ENCODE results near the gene LOXL4.

Gene LOXL4

DNA sequence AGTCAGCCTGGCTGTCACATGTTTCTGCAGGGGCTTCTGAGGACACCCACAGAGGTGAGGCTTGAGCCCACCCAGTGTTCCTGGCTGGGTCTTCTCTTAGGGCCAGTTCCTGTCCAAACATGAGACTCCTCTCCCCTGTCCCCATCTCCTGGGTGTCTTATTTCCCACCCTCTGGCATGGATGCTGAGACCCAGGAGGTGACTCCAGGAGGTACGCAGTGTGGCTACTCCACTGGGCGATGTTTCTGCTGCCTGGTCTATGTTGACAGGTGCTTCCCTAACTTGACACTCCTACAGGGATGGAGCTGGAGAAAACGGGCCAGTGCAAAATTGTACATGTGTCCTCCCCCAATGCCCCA, 26.3 kb upstream of the LOXL4 start:
- no peak for DNase-seq

DNA sequence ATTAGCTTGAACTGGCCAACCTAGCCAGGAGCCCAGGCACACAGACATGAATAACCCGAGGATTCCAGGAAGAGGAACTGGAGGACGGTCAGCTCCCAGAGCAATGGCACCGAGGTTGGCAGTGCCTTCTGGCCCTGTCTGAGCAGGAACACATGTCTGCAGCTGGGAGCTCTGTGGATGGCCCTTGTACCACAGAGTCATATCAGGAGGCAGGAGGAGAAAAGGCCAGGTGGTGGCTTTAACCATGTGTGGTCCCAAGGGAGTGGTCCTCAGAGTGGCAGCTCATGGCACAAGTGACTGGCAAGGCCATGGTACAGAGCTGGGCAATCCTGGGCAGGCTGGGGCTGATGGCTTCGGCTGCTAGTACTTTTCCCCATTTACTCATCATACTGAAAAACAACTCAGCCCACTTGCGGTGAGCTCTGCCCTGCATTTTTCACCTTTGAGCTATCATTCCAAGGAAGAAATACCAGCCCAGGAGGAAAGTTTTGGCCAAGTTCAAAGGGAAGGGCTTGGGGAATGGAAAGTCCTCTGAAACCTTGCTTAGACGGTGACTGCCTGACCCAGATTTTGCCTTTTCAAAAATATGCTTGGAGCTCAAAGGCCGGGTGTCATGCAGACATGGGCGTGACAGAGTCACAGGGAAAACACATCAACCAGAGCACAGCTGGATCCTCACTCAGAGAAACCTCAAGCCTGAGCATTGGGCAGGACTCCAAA, 25.7 kb upstream of the LOXL4 start:
- no peak for DNase-seq

DNA sequence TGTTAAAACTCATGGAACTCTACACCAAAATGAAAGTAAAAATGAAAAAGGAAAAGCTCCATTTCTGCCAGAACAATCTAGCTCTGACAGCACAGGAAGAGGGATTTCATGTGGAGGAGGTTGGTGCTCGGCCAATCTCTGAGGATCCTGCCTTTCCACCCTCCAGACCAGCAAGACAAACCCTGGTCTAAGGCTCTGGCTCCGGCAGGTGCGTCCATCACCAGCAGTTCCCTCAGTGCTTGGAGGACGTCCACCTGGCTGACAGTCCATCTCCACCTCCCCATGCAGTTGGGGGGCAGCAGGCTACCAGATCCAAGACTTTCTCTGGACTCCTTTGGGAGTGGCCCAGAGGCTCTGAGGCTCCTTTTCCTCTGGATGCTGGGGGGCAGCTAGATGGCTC, 25.0 kb upstream of the LOXL4 start:
- DNase-seq, result no peak

DNA sequence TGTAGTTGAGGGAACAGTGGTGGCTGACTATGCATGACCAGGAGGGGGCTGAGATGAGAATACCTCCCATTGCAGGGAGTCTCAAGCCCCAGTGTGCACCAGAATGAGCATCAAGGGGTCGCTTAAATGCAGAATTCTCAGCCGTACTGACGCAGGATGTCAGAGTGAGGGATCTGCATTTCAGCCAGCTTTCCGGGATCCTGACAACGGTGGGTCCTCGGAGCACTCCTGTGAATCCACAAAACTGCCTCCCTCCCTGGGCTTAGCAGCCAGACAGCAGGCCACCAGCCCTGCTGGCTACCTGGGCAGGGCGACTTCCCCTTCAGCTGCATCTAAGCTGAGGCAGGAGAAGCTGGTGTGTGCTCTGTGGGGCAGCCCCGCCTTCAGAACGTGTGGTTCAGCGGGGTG, 21.8 kb upstream of the LOXL4 start:
- no peak for DNase-seq

DNA sequence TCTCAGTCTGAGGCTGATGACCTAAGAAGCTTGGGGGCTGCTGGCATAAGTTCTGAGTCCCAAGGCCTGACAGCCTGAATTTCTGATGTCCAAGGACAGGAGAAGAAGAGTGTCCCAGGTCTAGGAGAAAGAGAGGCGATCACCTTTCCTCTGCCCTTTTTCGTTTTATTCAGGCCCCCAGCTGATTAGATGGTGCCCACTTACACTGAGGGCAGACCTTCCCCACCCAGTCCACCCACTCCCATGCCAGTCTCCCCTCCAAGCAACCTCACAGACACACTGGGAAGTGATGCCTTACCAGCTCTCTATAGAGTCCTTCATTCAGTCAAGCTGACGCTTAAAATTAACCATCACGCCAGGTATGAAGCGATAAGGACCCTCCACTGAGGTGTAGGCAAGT, 19.3 kb upstream of the LOXL4 start:
- DNase-seq, result no peak

DNA sequence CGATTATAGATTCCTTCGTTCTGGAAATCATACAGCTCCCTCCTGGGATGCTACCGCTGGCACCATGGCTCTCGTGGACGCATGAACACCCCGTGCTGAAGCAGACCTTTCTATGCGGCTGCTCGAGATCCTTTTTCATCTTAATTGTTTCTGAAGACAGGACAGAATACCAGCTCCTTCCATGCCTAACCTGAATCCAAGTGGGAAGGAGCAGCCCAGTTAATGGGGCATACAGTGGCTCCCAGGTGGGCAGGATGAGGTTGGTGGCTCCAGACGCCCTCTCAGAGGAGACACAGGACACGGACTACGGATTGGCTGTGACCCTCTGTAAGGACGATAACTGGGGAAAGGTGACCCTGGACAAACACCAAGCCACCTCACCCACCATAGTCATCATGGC, 18.4 kb upstream of the LOXL4 start:
- no peak for DNase-seq

DNA sequence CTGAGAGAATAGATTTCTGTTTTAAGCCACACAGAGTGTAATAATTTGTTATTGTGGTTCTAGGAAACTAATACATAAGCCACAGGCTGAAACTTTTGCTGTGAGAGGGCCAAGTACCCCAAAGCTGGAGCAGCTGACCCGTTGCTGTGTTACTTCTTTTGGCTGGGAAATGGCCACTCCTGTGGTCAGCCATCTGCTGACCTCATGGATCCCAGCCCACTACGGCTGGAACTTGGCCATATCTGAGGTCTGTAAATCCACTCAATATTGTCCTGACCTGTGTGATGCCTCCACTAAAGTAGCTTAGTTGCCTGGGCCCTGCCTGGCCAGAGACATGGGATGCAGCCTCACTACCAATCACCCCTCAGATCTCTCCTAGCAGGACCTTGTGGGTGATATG, 17.4 kb upstream of the LOXL4 start:
- DNase-seq, result no peak

DNA sequence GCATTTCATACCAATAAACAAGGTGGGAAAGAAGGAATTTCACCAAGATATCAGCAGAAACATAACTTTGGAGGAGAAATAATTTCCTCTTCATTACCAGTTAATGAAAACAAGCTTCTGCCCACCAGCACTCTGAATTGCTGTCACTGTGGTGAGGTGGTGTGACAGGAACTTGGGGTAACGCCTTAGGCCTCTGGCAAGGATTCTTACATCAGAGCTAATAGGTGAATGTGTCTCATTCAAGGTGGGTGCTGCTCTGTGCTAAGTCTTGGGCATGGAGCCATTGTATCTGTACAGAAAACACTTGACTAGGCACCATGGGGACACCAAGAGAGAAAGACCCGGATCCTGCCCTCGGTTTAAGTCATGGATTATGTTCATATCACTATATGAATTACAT, 8.3 kb upstream of the LOXL4 start:
- DNase-seq, result no peak

DNA sequence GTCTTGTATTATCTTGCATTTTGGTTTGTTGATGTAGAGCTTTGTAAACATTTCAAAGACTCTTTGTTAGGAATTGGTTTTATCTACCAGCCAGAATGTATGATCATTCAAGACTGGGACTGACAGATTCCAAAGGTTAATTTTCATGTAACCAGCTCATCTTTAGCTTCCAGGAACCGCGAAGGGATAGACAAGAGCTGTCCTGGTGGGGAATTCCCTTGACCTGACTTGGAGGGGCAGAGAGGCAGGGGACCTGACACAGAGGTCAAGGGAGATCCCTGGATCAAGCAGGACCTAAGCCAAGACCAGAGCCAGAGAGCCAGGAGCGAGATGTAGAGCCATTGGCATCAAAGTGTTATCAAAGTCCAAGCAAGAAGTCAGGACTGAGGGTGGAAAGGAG, 6.6 kb upstream of the LOXL4 start:
- no peak for DNase-seq

DNA sequence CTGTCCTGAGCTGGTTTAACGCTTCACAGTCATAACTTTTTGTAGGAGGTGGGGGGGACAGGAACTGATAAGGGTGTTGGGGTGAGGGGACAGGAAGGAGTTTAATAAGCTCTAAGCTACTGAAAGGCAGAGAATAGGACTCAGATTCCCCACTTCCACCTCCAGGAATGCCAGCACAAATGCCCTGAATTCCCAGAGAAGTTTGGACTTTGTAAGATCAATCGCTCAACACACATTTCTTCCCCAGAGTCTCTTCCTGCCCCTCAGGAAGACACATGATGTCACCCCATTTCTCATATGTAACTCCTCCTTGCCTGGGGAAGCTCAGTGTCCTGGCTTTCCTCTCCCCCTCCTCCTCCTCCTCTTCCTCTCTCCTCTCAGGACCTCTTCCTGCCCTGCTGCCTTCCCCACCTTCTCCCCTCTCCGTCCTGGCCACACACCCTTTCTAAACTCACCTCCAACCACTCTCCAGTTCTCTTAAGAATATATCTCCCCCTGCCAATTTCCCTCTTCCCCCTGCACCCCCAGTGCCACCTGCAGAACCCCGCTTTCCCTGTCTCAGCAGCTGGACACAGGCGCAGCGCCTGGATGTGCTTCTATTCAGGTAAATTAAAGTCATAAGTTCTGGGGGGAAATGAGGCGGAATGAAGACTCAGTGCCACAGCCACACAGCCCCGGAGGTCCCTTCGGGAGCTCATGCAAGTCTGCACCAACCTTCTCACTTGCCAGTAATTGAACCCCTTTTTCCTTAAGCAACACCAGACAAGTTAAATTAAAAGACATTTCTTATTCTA, 5.3 kb upstream of the LOXL4 start:
- no peak for DNase-seq

DNA sequence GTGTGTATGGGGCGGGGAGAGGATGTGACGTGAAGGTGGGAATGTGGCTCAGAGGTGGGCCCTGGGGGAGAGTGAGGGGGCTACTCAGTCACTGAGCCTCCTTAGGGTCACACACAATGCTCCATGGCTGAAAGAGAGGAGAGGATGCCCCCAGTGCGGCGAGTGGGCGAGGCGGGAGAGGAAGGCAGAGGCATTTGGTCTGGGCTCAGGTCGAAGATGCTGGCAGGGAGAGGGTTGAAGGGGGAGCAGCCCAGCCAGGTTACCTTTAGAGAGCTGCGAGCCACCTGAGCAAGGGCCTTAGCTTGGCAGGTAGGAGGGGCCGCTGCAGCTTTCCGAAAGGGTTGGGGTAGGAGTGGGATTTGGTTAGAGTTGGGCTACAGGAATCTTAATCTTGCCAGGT, 4.7 kb upstream of the LOXL4 start:
- DNase-seq, result no peak

DNA sequence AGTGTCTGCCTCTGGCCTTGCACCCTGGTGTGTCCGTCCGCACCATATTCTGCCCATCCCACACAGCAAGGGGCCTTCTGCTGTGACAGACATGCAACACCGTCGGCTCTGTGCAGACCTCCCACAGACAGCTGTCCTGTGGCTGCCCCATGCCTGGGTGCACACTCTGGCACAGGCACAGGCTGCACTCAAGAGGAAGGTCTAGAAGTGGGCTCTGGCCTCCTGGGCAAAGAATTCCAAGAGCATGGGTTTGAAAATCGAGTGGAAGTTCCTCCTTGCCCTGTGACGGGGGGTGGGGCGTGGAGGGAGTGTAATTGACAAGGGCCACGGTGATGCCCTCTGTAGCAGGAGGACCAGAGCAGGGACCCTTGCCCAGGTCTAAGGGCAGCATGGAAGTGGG, 4.3 kb upstream of the LOXL4 start:
- no peak for DNase-seq

DNA sequence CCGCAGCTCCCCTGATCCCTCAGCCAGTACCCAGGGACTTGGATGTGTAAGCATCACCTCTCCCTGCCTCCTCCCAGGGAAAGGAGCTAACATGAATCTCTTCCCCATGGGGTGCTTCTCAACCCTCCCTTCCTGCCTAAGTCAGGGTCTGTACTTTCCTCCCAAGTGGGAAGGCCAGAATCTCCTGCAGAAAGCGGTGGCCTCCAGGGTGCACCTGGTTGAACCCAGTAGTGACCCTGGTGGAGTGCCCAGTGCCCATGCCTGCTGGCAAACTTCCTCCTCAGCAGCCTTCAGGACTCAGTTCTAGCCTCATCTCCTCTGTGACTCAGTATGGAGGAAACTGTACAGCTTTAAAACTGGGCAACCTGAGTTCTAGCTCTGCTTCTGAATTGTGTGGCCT, 2.8 kb upstream of the LOXL4 start:
- no peak for DNase-seq

DNA sequence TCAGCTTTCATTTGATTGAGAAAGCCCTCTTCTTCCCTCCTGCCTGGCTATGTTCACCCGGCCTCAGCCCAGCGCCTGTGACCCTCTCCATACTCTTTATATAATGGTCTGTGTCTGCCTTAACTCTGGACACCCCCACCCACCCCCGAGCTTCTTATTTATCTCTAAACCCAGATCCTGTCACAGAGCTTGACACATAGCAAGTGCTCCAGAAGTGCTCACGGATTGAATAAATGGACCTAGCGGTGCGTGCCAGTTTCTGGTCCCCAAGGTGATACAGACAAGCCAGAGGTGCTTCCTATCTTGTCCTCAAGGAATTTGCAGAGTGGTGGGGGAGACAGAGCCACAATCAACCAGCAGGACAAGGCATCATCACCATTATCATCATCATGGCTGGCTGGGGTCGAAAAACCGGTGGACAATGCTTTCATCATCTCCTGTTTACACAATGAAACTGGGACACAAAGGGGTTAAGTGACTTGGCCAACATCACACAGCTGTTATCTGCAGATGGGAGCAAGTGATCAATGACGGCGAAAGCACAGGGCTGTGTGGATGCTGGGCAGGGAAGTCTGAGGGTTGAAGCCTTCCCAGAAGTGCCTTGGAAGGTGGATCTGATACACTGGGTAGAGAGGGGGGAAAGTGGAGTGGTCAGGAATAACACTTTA, 2.2 kb upstream of the LOXL4 start:
- peak; percentile 65 for DNase-seq

DNA sequence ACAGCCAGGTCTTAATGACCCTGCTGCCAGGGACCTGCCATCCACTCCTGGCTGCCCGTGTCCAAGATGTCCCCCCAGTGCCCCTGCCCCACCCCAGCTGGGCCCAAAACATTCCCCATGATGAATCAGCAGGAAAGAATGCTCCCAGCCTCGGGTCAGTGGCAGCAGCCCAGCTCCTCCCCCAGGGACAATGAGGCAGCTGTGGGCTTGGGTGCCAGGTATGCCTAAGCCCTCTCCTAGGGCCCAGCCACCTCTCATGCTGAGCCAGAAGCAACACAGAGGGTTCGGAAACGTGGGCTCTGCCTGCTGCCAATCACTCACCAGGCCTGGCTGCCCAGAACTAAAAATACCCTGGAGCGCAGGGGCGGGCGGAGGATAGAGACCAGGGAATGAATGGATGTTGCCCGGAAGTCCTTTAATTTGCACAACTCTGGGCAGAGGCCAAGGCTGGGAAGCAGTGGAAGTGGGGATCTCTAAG, 1.5 kb upstream of the LOXL4 start:
- DNase-seq, result no peak

DNA sequence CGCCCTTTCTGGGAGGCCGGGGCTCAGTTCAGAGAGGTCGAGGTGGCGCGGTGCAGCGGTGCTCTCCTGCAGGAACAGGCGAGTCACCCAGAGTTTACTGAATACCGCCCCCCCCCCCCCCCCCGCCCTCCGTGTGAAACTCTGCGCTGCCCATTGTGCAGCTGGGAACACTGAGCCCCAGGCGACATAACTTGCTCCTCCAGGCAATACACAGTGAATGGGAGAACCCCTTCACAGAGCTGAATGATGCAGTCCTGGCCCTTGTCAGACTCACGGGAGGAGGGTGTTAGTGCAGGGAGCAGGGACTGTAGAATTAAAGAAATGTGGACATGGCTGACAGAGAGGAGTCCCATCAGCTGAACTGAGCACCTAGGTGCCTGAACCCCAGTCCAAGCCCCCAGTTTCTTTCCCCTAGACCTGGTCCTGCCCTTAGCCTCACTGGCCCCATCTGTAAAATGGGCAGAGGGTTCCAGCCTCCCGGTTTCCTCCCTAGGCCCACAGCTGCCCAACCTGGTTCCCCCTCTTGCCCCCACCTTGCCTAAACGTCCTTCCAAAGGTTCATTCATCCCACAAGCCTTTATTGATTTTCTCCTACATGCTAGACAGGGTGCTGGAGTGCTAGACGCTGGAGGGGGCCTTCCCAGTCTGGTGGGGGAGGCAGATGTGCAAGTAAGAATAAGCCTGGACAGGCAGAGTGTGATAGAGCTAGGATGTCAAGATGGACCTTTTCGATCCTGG, 869 bp upstream of the LOXL4 start:
- DNase-seq, result no peak

DNA sequence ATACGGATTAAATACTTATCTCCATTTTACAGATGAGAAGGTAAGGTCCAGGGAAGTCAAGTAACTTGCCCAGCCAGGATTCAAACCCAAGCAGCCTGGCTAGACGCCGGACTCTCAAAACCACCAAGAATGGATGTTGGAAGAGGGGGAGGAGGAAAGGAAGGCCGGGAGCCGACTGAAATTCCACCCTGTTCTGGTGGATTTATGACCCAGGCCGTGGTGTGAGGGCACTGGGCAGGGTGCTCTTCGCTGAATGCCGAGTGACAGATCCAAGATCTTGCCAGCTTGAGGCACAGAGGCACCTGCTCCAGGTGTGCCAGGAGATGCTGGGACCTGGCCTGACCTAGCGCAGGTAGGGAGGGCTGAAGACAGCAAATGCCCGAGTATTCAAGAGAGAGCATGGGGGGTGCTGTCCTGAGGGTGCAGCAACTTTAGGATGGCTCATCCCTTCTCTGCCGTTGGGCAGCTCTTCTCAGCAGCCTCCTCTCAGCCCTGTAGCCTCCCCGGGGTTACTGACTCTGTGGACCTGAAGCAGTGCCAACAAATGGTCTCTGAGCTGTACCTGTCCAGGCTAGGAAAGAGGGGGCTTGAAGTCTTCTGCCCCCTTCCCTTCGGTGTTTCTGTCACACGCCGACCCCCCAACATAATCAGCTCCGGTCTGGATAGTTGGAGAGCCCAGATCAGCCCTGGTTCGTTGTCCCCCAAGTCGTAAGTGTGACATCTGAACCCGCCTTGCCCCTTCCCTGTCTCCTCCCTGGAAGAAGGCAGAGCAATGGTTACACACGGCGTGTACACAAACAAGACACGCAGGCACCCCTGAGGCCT, 713 bp downstream of the LOXL4 start:
- peak; percentile 52 for DNase-seq

DNA sequence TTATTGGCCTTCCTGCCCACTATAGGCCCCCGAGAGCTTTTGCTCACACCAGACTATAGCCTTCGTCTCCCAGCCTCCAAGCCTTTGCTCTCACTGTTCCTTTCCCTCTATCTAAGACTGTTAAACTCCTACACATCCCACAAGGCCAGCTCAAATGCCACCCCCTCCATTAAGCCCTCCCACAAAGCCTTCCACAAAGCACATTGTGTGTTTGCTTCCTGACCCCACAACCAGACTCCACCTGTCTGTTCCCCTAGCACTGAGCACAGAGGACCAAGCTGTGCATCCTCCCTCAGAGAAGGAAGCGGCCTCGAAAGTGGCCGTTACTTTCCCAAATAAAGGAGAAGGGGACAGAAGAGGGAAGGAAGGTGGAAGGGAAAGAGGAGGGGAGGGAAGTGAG, 1.3 kb downstream of the LOXL4 start:
- DNase-seq, result no peak

DNA sequence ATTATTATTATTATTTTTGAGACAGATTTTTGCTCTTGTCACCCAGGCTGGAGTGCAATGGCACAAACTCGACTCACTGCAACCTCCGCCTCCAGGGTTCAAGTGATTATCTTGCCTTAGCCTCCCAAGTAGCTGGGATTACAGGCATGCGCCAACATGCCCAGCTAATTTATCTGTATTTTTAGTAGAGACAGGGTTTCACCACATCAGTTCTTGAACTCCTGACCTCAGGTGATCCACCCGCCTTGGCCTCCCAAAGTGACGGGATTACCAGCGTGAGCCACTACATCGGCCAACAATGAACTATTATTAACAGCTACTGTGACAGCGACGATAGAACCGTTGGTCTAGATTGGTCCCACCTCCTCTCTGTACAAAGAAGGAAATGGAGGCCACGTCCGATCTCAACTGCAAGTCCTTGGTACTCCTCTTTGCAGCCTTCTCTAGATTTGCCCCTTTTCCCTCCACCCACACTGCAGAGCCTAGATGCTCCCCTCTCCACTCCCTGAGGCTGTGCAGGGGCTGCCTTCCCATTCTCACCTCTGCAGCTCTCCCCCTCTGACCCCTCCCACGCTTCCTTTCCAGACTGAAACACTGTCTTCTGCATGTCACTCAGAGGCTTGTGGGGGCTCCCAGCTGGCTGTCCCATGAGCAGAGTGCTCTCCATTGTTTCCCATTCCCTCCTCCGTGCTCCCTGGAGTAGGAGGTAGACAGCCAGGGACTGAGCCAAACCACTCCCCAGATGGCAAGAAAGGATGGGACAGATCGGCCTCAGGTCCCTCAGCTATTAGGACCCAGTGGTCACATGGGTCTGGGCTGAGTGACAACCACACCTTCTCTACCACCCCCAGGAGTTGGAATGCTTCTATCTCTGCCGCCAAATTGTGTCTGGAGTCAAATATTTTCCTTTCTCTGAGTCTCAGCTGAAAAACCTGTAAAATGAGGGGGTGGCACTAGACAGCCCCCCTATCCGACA, 2.3 kb downstream of the LOXL4 start:
- DNase-seq, result peak; percentile 51

DNA sequence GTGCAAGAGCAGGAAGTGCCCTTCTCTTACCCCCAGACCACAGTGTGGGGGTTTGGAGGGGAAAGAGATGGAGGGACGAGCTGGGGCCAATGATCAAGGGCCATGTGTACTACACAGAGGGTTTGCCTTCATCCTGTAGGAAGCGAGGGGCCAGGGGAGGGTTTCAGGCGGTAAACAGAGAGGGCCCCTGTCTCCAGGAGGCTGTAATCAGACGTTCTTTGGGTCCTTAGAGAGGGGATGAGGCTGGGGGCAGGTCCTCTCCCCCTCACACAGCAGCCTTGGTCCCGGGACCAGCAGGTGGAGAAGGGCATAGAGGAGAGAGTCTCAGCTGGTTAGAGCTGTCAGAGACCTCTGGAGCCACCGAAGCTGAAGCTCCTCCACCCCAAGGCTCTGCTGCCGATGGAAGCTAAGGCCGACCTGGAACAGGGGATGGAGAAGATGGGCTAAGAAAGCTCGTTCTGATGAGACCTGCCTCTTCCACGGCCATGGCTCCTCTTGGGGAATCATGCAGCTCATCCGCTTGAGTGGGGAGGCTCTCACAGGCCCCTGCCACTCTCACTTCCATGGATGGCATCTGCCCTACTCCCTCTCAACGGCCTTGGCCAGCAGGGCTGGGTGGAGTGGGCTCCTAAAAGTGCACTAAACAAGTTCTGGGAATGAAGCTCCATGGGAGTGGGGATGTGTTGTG, 3.5 kb downstream of the LOXL4 start:
- DNase-seq, result no peak

DNA sequence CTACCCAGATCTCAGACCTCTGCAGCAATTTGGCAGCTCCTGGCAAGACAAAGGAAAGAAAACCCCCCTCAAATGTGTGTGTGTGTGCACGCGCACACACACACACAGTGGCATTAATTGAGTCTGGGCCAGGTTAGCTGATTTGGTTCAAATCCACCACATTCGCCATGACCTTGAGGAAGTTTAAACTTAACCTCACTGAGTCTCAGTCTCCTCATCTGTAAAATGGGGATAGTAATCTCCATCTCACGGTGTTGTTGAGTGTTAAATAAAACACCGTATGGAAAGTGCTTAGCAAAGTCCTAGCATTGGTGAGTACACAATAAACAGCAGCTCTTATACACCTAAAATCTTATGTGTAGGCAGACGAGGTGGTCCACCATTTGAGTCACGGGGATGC, 4.9 kb downstream of the LOXL4 start:
- DNase-seq, result no peak
